GM21717 (cell line): Measurements from ENCODE around the gene COL18A1.

Experiments used
- ATAC-seq: cut with Tn5 transposase; IDR thresholded peaks from one replicate; pipeline ENCODE4 v1.9.1; 2021; ENCODE audit warnings: mild to moderate bottlenecking, moderate library complexity; ENCODE audit not compliant: unreplicated experiment

COL18A1 gene

GRCh38 chr21:45396620-45396995 is 8.4 kb upstream of the COL18A1 start:
- no peak for ATAC-seq

- no peak for ATAC-seq
Observed at GRCh38 chr21:45397381-45397780, 7.6 kb upstream of the COL18A1 start.

- ATAC-seq = no peak
Observed at GRCh38 chr21:45401054-45401518, 3.9 kb upstream of the COL18A1 start.

- ATAC-seq = no peak
Observed at GRCh38 chr21:45401916-45402900, 2.8 kb upstream of the COL18A1 start.

- no peak for ATAC-seq
Observed at GRCh38 chr21:45403133-45403824, 1.7 kb upstream of the COL18A1 start.

GRCh38 chr21:45403825-45404729 is 888 bp upstream of the COL18A1 start:
- no peak for ATAC-seq

GRCh38 chr21:45405271-45405818 is 380 bp downstream of the COL18A1 start:
- no peak for ATAC-seq

- no peak for ATAC-seq
Observed at GRCh38 chr21:45405819-45406762, 1.1 kb downstream of the COL18A1 start.

GRCh38 chr21:45406801-45407628 is 2.0 kb downstream of the COL18A1 start:
- ATAC-seq = no peak

GRCh38 chr21:45407629-45408247 is 2.8 kb downstream of the COL18A1 start:
- ATAC-seq = no peak

GRCh38 chr21:45408271-45408791 is 3.4 kb downstream of the COL18A1 start:
- ATAC-seq = no peak

- ATAC-seq = no peak
Observed at GRCh38 chr21:45408801-45409261, 3.9 kb downstream of the COL18A1 start.

- no peak for ATAC-seq
Observed at GRCh38 chr21:45409466-45410150, 4.6 kb downstream of the COL18A1 start.

GRCh38 chr21:45410151-45410864 is 5.3 kb downstream of the COL18A1 start:
- ATAC-seq = no peak

- ATAC-seq = no peak
Observed at GRCh38 chr21:45410865-45411809, 6.2 kb downstream of the COL18A1 start.
